Ammon's horn (tissue), 1 donor: ENCODE measurements around the gene RC3H1.
"Not testable (repeated sequence)": the region's sequence is repeated elsewhere in the genome, so short reads cannot be mapped to it uniquely, and the experiment has no call there.

ENCODE experiments used
- DNase-seq: peaks from one replicate; pipeline ENCODE4 v3.0.0-alpha.2; 2016; ENCODE audit warnings: low spot score

The RC3H1 gene

GRCh38 chr1:173948594-173948993 is 73.6 kb downstream of the RC3H1 start:
- DNase-seq: no peak

- no peak for DNase-seq
These were observed 75.7 kb downstream of the RC3H1 start for GRCh38 chr1:173946380-173946921.

GRCh38 chr1:173937062-173937461 is 85.1 kb downstream of the RC3H1 start:
- DNase-seq: no peak

GRCh38 chr1:173934440-173934839 is 87.7 kb downstream of the RC3H1 start:
- DNase-seq: no peak

- not testable (repeated sequence) for DNase-seq
These were observed 91.6 kb downstream of the RC3H1 start for GRCh38 chr1:173930541-173930940.

- no peak for DNase-seq
These were observed 96.6 kb downstream of the RC3H1 start for GRCh38 chr1:173925306-173926242.

GRCh38 chr1:173920861-173921260 is 101.3 kb downstream of the RC3H1 start:
- DNase-seq: no peak

GRCh38 chr1:173917635-173918493 is 104.3 kb downstream of the RC3H1 start:
- no peak for DNase-seq

- no peak for DNase-seq
These were observed 105.0 kb downstream of the RC3H1 start, which contains the start of gene SERPINC1 for GRCh38 chr1:173917149-173917548. SERPINC1 (minus strand) TSS chr1:173917327; CDS start chr1:173917259, 68 bp downstream.

- DNase-seq: no peak
These were observed 105.5 kb downstream of the RC3H1 start for GRCh38 chr1:173916667-173917066.

- no peak for DNase-seq
These were observed 106.6 kb downstream of the RC3H1 start for GRCh38 chr1:173915596-173915995.

- DNase-seq: no peak
These were observed 107.7 kb downstream of the RC3H1 start for GRCh38 chr1:173914366-173914871.

- DNase-seq: no peak
These were observed 109.0 kb downstream of the RC3H1 start for GRCh38 chr1:173913111-173913510.

GRCh38 chr1:173903827-173904531 is 118.2 kb downstream of the RC3H1 start:
- DNase-seq: no peak

- no peak for DNase-seq
These were observed 121.2 kb downstream of the RC3H1 start for GRCh38 chr1:173900992-173901391.

- DNase-seq: no peak
These were observed 121.7 kb downstream of the RC3H1 start for GRCh38 chr1:173900427-173900826.

GRCh38 chr1:173894189-173894588 is 128.0 kb downstream of the RC3H1 start:
- DNase-seq: no peak

GRCh38 chr1:173893611-173894010 is 128.5 kb downstream of the RC3H1 start:
- no peak for DNase-seq

GRCh38 chr1:173889885-173890284 is 132.3 kb downstream of the RC3H1 start:
- no peak for DNase-seq

GRCh38 chr1:173888749-173889148 is 133.4 kb downstream of the RC3H1 start:
- no peak for DNase-seq

- DNase-seq: no peak
These were observed 134.5 kb downstream of the RC3H1 start for GRCh38 chr1:173887627-173888026.
